IPS-NIHi7 (cell line): ENCODE results near the gene SHC1.

Experiments used
- DNase-seq: peaks from one replicate; pipeline ENCODE4 v3.0.0; 2012; ENCODE audit warnings: mixed read lengths; ENCODE audit errors: extremely low spot score

Gene SHC1

DNA sequence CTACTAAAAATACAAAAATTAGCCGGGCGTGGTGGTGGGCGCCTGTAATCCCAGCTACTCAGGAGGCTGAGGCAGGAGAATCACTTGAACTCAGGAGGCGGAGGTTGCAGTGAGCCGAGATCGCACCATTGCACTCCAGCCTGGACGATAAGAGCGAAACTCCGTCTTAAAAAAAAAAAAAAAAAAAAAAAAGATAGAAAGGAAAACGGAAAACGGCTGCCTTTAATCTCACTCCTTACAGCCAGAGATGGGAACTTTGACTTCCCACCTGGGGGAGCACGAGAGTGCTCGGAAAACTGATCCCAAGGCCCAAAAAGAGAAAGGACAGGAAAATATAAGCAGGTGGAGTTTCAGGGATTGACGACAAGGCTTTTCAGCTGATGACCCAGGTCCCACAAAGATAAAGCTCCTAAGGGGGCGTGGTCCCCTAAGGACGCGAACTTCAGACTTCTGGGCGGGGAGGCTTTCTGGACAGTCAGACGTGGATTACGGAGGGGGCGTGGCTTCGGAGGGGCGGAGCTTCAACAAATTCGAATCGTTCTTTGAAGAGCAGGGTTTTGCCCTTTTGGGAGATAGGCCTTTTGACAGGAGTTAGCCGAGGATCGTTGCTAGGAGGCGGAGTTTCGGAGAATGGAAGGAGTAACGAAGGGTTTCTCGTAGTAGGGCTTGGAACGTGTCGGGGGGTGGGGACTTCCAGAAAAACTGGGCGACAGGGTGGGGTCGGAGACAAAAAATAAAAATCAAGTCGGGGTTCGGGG, 3.0 kb upstream of the SHC1 start:
- peak; percentile 65 for DNase-seq

DNA sequence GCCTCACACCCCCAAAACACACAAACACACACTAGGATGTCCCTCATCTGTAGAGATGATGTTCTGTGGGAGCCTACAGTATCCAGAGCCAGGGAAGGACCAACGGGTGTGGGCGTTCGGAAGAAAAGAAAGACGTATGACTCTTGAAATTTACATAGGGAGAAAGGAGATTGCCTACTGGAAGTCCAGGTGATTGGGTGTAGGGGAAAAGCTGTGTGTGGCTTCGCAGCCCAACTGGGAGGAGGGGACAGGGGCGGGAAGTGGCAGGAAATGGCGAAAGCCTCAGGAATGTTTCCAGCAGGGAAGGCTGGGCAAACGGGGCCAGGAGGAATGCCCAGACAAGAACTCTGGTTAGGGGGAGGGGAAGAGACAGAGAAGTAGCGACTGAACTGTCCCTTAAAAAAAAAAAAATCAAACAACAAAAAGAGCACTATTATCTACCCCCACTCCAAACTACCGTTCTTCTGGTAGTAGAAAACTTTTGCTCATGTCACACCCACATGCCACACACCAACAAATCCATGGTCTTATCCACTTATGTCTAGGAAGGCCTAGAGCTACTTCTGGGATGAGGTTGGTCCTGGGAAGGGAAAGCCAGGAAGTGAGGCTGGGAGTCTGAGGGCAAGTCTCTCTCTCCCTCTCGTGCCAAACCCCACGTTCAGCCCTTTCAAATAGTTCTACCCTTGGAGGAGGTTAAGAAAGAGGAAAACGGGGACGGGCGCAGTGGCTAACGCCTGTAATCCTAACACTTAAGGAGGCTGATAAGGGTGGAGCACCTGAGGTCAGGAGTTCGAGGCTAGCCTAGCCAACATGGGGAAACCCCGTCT, 2.2 kb upstream of the SHC1 start:
- peak; percentile 69 for DNase-seq

DNA sequence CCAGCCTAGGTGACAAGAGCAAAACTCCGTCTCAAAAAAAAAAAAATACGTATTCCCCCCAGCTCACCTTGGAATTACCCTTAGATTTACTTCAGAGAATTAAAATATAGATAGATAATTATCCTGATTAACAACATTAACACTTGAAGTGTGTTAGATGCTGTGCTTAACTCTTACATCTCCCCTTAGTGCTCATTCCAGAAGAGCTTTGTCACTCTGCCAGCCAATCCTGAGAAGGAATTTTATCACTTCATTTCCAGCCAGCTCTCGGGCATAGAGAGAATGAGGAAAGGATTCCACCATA, 1.6 kb upstream of the SHC1 start:
- DNase-seq = no peak

DNA sequence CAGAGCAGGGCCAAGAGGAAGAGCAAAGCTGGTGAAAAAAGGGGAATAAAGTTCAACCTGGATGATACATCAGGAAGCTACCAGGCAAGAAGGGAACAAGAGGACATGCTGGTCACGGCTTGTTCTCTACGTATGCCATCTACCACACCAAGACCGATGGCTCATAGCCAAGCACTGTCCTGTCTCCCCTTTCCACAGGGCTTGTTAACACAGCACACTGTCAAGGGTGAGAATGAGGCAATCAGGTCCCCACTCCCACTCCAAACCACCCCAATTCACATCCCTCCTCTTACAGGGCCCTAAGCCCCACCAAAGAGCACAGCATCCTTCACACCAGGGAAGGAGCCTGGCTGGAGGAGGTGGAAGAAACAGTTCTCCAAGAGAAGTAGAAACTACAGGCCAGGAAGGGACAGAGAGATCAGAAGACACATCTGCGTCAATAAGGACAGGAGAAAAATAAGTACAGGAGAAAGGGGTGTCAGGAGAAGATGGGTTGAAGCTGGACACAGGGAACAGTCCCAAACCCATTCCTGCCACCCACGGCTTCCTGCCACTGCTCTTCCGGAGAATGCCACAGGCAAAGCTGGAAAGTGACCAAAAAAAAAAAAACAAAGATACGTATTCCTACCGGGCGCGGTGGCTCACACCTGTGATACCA, 923 bp upstream of the SHC1 start:
- no peak for DNase-seq

DNA sequence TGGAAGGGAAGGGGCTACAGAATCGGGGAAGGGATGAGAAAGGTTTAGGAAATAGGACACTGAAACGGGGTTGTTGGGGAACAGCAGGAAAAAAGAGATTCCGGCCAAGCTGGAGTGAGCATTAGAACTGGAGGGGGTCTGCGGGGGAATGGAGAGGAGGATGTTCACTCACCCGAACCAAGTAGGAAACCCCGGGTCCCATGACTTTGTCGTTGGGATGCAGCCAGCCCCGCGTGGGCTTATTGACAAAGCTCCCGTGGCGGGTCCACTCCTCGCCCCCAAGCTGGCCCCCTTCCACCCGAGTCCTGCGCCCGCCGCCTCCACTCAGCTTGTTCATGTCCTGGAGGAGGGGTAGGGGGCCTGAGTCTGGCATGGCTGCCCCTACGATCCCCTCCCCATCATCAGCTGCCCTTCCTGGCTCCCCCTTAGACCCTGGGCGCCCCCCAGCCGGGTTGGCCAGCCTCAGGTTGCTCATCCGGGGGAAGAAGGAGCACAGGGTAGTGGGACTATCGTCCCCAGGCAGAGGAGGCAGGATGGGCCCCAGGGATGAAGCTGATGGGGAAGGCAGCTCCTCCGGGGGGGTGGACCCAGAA, 591 bp downstream of the SHC1 start:
- DNase-seq = no peak

DNA sequence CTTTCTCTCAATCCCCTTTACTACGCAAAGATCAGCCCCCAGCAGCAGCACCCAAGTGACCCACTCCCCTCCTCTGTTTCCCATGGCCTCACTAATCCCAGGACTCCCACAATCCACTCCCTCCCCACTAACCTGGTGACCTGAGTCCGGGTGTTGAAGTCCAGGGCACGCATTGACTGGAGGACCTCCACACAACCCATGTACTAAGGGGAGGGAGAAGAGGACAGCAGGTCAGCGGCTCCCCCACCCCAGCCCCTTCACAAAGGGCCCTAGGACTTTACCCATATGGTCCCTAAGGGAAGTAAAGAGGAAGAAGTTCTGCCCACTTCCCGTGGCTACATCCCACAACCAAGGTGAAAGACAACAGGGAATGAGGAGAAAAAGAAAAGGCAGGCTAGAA, 1.3 kb downstream of the SHC1 start:
- DNase-seq = no peak

DNA sequence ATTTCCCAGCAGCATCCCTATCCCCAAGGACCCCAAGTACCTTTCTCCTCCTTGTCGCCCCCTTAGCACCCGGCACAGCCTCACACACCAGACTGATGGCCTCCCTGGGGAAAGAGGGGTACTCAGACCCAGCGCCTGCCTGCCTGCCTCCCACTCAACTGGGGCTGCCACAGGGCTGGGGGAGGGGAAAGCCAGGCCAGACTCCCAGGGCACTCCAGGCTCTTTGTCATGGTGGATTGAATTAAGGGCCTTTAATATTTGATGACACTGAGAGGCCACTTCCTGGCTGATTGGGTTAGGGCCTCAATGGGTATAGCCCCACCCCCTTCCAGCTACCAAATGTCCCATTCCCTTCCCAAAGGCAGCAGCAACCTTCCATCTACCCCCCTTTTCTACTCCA, 1.8 kb downstream of the SHC1 start:
- no peak for DNase-seq

DNA sequence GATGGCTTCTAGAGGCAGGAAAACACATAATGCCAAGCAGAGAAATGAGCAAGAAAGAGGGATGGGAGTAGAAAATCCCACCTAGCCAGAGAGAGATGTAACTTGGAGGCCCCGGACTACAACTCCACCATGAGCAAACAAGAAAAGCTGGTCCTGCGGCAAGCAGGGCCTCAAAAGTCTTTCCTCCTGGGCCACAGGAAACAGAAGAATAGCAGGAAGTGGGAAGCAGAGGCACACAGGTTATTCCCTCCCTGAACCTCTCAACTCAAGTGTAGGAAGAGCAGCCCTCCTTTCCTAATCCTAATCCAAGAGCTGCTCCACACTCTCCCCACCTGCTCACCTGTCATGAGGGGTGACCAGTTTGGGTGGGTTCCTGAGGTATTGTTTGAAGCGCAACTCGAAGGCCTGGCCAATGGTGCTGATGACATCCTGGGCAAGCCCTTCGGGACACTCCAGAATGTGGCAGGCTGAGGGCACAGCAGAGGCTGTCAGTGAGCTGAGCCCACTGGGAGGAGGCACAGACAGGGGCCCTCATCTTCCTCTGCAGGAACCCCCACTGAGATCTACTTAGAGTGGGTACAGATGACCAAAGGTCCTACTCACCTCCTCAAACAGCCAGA, 3.1 kb downstream of the SHC1 start:
- DNase-seq = no peak

DNA sequence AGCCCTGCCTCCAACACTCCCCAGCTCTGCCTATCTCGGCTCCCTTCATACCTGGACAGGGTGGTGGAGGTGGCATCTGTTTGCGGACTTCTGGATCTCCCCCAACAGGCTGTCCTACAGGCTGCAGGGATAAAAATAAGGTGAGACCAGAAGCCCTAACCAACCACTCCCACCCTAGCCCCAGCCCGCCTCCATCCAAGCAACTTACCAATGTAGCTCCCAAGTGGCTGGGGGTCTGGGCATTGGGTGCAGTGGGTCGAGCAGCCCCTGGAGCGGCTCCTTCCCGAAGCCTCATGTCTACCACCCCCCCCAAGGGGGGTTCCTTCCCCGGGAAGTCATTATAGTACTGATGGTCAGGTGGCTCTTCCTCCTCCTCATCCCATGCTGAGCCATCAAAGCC, 4.4 kb downstream of the SHC1 start:
- no peak for DNase-seq

DNA sequence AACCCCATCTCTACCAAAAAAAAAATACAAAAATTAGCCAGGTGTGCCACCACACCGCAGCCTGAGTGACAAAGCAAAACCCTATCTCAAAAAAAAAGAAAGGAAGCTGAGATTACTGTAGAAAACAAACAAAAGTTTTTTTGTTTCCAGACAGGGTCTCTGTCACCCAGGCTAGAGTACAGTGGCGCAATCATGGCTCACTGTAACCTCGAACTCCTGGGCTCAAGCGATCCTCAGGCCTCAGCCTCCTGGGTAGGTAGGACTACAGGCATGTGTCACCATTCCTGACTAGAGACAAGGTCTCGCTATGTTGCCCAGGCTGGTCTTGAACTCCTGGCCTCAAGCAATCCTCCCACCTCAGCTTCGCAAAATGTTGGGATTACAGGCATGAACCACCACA, 6.2 kb downstream of the SHC1 start:
- no peak for DNase-seq

DNA sequence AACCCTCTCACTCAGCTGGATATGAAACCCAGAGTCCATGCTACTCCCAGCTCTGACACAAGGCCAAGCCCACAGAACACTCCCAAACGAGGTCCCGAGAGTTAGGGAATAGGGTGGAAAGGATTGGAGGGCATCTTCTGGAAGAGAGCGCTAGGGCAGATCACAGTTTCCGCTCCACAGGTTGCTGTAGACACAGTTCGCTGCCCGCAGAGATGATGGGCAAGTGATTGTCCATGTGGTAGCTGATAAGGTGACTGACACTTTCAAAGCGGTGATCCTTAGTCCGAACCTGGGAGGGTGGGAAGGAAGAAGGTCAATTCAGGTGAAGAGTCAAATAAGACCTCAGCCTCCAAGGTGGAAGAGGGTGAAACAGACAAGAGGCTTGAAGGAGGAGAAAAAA, 6.9 kb downstream of the SHC1 start:
- DNase-seq = no peak

DNA sequence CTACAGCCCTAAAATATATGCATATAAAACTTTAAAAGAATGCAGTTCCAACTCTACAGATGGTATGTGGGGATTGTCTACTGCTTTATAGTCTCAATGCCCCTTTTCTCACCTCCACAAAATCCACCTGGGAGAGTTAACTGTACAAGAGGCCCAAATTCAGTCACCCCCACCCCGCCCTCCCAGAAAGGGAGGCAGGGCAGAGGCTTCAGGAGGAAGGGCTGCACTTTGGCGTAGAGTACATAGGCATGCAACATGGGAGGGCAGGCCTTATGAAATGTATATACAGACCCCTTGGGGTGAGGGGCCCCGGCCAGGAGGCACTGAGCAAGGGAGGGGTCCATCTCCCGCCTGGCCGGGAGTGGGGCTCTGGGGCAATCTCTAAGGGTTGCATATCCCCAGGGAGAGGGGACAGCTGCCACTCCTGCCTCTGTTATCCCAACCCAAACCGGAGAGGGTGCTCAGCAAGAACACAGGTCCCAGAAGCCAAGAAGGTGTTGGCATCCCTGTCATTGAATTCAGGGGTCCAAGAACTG, 7.7 kb downstream of the SHC1 start:
- no peak for DNase-seq

DNA sequence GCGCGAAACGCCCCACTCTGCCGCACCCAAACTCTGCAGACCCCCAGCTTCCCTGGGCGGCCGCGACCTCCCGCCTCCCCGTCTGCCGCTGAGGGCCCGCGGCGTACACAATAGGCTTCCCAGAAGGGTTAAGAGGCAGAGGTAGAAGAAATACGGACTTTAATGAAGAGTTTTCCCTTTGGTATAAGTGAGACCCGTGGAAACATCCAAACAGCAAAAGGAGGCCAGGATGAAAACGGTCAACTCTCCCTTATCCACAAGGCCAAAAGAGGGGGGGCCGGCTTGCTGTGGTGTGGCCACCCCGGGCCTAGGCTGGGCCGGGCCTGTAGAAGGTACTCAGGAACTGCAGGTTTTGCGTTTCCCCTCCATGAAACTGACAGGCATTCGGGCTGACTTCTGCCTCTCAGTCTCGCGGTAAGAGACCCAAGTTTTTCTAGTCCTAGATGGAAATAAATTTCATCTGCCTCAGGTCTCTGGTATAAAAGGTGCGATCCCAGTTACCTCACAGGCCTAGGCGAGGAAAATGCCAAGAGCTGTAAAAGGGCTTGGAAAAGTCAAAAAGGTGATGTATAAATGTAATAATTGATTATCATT, 8.3 kb downstream of the SHC1 start:
- no peak for DNase-seq

DNA sequence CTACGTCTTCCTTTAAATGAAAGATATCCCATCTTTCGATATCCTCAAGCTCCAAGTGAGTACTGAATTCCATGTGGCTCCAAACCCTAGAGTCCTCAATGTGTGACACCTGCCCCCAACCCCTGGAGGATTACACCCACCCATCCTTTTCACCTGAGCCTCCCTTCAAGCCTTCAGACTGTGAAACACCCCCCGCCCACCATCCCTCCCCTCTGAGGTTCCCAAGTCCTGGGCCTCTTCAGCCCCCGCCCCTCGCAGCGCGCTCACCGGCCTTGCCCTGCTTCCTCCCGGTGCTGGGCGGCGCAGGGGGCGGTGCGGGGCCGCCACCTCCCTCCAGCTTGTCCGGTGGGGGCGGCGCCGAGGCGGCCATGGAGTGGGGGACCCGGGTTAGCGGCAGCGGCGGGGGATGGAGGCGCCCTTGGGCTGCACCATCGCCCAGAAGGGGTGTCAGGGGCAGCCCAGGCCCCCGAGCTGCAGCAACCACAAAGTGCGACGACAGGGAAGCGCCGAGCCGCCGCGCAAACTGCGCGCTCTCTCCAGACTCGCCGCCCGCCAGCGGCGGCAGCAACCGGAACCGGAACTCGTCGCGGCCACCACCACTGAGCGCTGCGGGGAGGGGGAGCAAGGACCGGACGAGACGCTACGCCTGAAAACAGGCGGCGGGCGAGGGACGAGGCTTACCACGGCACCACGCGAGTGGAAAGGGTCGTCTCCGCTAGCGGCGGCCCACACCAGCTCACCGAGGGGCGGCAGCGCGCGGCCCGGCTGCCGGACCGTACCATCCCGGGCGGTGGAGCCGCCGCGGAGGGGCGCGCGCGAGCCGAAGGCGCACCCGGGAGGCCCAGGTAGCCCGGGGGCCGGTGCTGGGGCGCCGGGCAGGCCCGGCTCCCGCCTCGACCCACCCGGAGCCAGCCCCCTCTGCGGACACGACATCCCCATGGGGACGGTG, 9.1 kb downstream of the SHC1 start, which contains the start of gene PYGO2:
TSS of gene PYGO2 (minus strand) at position 576 of the 949 bp plus-strand sequence. CDS start at position 370, 206 bp downstream.
- DNase-seq = peak; percentile 80

DNA sequence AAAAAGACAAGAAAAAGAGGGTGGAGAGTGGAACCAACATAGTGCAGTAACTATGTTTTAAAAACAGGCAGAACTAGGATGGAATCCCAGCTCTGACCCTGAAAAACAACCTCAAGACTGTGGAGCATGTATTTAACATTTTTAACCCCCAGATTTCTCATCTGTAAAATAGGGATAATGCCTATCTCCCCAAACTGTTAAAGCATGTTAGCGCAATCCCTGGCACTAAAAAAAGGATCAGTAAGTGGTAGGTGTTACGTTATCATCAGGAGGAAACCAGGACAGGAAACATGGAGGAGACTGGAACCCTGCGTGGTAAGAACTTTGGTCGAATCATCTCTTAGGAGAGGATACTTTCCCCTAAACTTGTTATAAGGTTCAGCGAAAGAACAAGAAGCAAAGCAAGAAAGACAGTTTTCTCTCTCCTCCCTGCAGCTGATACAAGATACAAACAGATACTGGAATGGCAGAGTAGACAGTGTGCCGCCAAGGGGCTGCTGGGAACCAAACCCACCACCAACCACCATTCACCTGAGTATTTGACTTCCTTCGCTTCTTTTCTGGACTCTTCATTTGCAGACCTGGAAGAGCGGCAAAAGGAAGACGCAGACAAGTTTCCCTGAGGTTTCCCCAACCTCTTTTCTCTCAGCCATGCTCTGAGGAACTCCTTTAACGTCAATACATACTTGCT, 10.0 kb downstream of the SHC1 start:
- no peak for DNase-seq

DNA sequence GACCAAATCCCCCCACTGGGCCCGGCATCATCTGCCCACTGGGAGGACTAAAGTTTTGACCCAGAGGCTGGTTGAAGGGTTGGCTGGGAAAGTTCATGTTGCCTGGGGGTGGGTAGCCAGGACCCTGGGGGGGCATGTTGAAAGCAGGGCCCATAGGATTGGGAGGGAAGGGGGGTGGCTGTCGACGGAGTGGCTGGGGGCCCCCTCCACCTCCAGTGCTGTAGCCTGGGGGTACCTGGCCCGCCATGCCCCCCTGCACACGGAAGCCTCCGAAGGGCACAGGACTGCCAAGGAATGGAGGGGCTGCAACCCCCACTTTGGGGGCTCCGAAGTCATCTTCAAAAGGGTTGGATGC, 11.1 kb downstream of the SHC1 start:
- no peak for DNase-seq

DNA sequence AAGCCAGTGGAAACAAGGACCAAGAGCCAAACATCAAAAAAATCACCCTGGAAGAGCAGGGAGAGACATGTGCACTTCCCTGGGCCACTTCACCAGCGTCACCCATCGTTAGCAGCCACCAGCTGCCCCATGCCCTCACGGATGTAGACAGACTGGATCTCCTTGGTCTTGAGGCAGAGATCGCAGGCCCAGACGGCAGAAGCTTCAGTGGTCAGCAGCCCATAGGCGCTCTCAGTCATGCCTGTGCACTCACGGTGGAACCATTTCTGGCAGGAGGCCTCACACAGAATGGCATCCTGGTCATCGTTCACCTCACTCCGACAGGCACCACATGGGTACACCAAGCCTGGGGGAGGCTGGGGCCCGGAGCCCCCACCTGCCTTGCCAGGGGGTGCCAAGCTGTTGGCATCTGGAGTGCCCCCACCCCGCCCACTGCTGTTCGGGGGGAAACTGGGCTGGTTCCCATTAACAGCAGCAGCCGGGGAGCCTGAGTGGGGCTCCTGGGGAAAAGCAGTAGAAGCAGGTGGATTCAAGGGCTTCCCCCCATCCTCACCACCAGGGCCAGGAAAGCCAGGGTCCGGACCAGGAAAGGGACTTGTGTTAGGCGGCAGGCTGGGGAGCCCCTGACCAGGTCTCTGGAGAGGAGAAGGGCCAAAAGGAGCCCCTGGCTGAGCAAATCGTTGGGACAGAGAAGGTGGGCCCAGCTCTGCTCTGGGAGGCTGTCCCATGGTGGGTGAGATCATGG, 11.7 kb downstream of the SHC1 start:
- no peak for DNase-seq

DNA sequence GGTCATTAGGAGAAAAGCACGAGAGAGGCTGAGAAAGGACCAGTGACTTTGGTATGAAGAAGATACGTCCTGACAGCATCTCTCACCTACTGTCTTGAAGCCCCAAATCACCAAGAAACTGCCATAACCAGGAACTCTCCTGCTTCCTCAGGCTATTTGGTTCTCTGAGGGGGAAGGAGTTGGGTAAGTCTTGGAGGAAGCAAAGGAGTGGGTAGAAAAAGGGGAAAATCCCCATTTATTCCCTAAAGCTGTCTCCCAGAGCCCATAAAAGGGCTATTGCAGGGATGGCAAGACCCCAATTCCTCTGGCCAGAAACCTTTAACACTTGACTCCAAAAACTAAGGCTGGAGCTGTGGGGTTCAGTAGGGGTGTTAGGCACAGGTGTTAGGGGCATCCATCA, 12.5 kb downstream of the SHC1 start:
- no peak for DNase-seq

DNA sequence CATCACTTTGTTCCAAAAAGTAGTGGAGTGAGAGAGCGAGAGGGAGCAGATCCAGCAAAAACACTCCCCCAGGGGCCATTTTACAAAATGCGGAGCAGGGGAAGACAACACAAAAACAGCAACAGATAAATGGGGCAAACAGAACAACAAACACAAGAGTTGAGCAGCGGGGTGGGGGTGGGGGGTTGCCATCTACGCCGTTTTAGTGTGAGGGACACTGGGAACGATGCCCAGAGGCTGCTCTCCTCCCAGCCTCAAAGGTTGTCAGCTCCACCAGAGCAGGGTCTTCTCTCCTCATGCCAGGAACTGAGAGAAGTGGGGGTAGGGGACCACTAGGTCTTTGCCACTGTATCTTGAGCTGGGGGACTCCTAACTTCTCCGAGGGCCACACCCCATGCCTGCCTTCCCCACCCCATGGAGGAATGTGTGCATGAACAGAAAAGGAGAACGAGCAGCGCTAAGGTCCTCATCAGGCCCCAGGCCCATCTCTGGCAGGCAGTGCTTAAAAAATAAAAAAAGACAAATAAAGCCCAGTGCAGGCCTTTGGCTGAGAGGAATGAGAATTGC, 13.4 kb downstream of the SHC1 start:
- DNase-seq = no peak
